Stomach smooth muscle (tissue), 2 donors: ENCODE data around the gene BTBD9.

ENCODE experiments used
- H3K27ac ChIP-seq: one replicate; pipeline ENCODE4 v1.7.0; 2013; ENCODE audit warnings: mild to moderate bottlenecking, low read length, inconsistent platforms
- H3K27me3 ChIP-seq, 2 donors: one replicate each; pipeline ENCODE4 v1.7.0; 2013; ENCODE audit warnings: low read length in 2 of 2; ENCODE audit not compliant: insufficient read depth in 2 of 2, control insufficient read depth in 1 of 2
- H3K36me3 ChIP-seq, 2 donors: one replicate each; pipeline ENCODE4 v1.7.0; 2013; ENCODE audit warnings: low read length in 2 of 2; ENCODE audit not compliant: control insufficient read depth in 2 of 2, insufficient read depth in 2 of 2
- H3K4me1 ChIP-seq: one replicate; pipeline ENCODE4 v1.7.0; 2013; ENCODE audit warnings: low read length; ENCODE audit not compliant: control insufficient read depth, insufficient read depth
- H3K4me3 ChIP-seq, 2 donors: one replicate each; pipeline ENCODE4 v1.7.0; 2013; ENCODE audit warnings: low read length in 2 of 2
- H3K9ac ChIP-seq, 2 donors: one replicate each; pipeline ENCODE4 v1.7.0; 2013; ENCODE audit warnings: low read length in 2 of 2, mild to moderate bottlenecking in 1 of 2
- H3K9me3 ChIP-seq, 2 donors: one replicate each; pipeline ENCODE4 v1.7.0; 2013; ENCODE audit warnings: low read length in 2 of 2; ENCODE audit not compliant: control insufficient read depth in 2 of 2
- donor health status: healthy.
- donor health status: Pancreatic carcinoma.

The BTBD9 gene

DNA sequence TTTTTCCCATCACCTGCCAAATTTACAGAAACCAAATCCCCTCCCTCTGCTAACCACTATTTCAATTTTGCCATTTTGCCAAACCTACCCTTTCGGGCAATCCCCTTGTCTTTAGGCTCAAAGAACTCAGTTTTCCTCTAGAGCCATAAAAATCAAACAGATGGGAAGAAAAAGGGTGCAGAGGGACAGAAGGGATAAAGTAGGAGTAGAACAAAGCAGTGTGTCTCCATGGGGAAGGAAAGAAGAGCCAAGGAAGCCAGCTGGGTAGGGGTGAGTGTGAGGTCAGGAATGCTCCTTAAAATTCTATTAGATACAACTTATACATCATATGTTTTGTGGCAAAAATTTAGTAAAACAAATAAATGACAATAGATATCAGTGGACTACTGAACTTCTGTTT lies 316.5 kb downstream of the BTBD9 start:
- Histone ChIP-seq H3K9me3 (no peaks in the 10 kb centered on the region), H3K4me3 (no peak overlapping the region), H3K27me3 (no peaks in the 10 kb centered on the region), H3K4me1 (no peaks in the 10 kb centered on the region), H3K36me3 (no peaks in the 10 kb centered on the region), H3K9ac (no peak overlapping the region), H3K27ac (no peak overlapping the region)

DNA sequence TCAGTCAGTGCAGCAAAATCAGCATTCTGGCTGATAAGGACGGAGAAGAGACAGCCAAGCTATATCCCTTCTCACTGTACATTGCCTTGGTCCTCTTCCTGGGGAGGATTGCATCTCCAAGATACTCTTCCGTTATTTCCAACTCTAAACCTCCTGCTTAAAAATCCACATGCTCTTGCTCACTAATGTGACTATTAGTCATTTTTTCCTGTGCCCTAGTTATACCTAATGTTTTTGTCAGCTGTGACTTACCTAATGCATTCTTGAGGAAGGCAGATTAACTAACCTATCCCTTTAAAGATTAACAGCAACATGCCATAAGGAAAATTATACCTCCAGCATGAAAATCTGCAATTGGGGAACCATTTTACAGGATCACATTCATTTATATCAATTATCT lies 317.6 kb downstream of the BTBD9 start:
- Histone ChIP-seq H3K36me3 (no peaks in the 10 kb centered on the region), H3K4me1 (no peaks in the 10 kb centered on the region), H3K27me3 (no peaks in the 10 kb centered on the region), H3K27ac (no peak overlapping the region), H3K4me3 (no peak overlapping the region), H3K9ac (no peak overlapping the region), H3K9me3 (no peaks in the 10 kb centered on the region)

DNA sequence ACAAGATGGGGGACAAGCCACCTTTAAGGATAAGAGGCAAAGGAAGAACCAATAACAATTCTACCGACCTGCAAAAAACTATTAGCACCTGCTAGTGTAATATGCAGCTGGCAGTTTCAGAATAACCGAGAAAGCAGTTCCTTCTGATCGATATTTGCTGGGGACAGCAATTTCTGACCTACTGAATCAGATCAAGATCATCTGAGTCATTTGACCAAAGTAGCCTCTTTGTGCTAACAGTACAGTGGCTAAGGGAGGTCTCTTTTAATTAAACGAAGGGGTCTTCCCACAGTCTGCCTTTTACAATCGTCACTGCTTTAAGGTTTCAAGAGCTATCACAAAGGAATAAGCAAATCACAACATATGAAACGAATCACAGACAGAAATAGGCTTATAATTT lies 318.9 kb downstream of the BTBD9 start:
- H3K4me3 ChIP-seq = no peak overlapping the region
- H3K36me3 ChIP-seq = no peaks in the 10 kb centered on the region
- no peaks in the 10 kb centered on the region for H3K9me3 ChIP-seq
- H3K4me1 ChIP-seq = no peaks in the 10 kb centered on the region
- no peak overlapping the region for H3K27ac ChIP-seq
- no peak overlapping the region for H3K9ac ChIP-seq
- no peaks in the 10 kb centered on the region for H3K27me3 ChIP-seq

DNA sequence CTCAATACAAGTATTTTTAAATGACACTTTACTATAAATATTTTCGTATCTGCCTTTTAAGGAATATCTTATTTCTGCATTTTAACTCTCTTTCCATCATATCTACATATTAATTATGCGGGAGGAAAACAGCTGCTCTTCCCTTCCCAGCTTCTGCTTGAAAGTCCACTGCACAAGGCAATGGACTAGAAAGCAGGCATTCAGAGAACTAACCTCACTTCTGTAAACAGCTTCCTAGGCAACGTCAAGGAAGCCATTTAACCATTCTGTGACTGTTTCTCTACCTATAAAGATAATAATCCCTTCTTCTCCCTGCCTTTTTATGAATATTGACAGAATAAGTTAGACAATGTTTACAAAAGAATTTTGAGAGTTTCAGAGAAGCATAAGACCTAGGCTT lies 319.4 kb downstream of the BTBD9 start:
- H3K36me3 ChIP-seq = no peaks in the 10 kb centered on the region
- no peak overlapping the region for H3K9ac ChIP-seq
- no peaks in the 10 kb centered on the region for H3K4me1 ChIP-seq
- H3K27ac ChIP-seq = no peak overlapping the region
- H3K4me3 ChIP-seq = no peak overlapping the region
- H3K9me3 ChIP-seq = no peaks in the 10 kb centered on the region
- H3K27me3 ChIP-seq = no peaks in the 10 kb centered on the region

DNA sequence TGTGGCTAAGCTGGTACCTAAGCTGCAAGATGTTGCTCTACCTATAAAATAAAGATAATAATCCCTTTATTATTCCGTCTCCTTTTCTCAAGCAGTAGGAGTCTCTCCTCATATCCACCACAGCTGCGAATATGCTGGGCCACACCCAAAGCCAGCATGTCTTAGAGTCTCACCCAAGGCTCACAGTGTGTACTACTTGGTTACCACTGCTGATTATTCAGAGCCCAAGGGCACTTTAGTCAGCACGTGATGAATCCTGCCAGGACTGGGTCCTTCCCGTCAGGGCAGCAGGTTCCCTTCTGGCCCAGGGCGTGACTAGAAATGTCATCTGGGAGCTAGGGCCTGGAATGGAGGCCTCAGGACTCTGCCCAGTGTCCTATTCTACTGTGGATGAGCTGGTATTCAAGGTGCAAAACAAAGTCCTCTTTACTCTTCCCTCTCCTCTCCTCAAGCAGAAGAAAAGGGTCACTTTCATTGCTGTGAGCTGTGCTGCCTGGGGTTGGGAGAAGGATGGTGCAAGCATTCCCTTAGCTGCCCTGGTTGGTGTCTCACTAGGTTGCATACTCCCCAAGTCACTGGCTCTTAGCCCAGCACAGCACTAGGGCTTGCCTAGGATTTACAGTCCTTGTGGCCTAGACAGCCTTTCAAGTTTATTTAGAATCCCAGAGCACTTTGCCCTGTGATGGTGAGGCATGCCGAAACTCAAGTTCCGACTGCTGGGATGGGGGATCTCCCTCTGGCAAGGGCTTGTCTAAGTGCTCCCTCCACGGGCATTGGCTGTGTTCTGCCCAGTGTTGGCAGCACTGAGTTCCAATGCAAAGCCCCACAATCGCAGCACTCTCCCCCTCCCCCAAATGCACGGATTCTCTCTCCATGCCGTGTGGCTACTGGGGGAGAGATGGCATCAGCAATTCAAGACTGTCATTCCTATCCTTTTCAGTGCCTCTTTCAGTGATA lies 320.2 kb downstream of the BTBD9 start:
- H3K36me3 ChIP-seq = no peaks in the 10 kb centered on the region
- no peaks in the 10 kb centered on the region for H3K9me3 ChIP-seq
- H3K4me1 ChIP-seq = no peaks in the 10 kb centered on the region
- H3K27me3 ChIP-seq = no peaks in the 10 kb centered on the region
- no peak overlapping the region for H3K27ac ChIP-seq
- H3K9ac ChIP-seq = no peak overlapping the region
- no peak overlapping the region for H3K4me3 ChIP-seq

DNA sequence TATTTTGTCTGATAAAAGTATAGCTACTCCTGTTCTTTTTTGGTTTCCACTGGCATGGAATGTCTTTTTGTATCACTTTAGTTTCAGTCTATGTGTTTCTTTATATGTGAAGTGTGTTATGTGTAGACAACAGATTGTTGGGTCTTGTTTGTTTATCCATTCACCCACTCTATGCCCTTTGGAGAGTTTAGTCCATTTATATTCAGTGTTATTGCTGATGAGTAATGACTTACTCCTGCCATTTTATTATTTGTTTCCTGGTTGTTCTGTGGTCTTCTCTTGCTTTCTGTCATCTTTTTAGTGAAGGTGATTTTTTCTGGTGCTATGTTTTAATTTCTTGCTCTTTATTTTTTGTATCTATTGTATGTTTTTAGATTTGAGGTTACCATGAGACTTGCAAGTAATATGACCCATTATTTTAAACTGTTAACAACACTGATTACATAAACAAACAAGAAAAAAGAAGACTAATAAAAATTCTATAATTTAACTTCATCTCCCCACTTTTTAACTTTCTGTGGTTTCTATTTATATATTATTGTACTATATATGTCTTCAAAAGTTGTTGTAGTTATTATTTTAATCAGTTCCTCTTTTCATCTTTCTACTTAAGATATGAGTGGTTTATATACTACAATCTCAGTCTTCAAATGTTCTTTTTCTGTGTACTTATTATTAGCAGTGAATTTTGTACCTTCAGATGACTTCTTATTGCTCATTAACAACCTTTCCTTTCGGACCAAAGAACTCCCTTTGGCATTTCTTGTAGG lies 323.4 kb downstream of the BTBD9 start:
- Histone ChIP-seq H3K36me3 (no peaks in the 10 kb centered on the region), H3K9ac (no peak overlapping the region), H3K27ac (no peak overlapping the region), H3K27me3 (no peaks in the 10 kb centered on the region), H3K4me1 (no peaks in the 10 kb centered on the region), H3K9me3 (no peaks in the 10 kb centered on the region), H3K4me3 (no peak overlapping the region)

DNA sequence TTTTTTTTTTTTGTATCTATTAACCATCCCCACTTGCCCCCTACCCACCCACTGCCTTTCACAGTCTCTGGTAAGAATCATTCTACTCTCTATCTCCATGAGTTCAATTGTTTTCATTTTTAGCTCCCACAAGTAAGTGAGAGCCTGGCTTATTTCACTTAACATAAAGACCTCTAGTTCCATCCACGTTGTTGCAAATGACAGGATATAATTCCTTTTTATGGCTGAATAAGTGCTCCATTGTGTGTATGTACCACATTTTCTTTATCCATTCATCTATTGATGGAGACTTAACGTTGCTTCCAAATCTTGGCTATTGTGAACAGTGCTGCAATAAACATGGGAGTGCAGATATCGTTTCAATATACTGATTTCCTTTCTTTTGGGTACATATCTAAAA lies 328.5 kb downstream of the BTBD9 start:
- Histone ChIP-seq H3K27me3 (no peaks in the 10 kb centered on the region), H3K9me3 (no peaks in the 10 kb centered on the region), H3K4me3 (no peak overlapping the region), H3K9ac (no peak overlapping the region), H3K27ac (no peak overlapping the region), H3K4me1 (no peaks in the 10 kb centered on the region), H3K36me3 (no peaks in the 10 kb centered on the region)

DNA sequence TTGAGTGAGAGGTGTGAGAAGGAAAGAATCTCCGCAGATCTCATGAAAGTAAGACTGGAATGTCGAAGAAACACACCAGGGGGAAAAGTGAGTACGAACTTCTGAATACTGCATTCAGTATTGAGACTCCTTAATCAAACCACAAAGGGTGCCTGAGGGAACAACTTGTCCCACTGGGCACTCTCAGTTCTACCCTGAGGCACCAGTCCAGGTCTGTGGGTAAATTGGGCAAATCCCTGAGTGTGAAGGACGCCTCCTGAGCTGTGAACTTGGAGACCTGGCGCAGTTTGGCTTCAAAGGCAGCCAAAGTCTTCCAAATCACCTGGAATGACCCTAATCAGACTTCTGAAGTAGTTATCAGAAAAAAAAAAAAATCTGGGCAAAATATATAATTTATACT lies 329.7 kb downstream of the BTBD9 start:
- Histone ChIP-seq H3K27me3 (no peaks in the 10 kb centered on the region), H3K9ac (no peak overlapping the region), H3K4me1 (no peaks in the 10 kb centered on the region), H3K36me3 (no peaks in the 10 kb centered on the region), H3K9me3 (no peaks in the 10 kb centered on the region), H3K4me3 (no peak overlapping the region), H3K27ac (no peak overlapping the region)

DNA sequence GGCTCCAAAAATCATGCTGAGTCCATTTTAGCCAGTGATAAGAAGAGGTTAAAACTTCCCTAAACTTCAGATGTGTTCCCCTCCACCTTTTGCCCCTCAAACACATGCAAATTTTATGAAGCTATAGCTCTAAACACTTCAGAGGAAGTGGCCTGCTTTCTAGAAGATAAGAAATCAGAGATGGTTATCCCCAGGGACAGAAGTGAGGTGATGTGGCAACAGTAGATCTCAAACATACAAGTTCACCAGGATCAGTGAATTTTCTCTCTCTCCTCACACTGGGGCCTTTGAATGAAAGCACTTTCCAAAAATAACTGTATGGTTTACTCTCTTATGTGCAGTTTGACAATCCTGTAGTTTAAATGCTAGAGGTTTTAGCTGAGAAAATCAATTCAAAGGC lies 332.0 kb downstream of the BTBD9 start:
- Histone ChIP-seq H3K4me1 (no peaks in the 10 kb centered on the region), H3K9me3 (no peaks in the 10 kb centered on the region), H3K9ac (no peak overlapping the region), H3K27ac (no peak overlapping the region), H3K36me3 (no peaks in the 10 kb centered on the region), H3K27me3 (no peaks in the 10 kb centered on the region), H3K4me3 (no peak overlapping the region)

DNA sequence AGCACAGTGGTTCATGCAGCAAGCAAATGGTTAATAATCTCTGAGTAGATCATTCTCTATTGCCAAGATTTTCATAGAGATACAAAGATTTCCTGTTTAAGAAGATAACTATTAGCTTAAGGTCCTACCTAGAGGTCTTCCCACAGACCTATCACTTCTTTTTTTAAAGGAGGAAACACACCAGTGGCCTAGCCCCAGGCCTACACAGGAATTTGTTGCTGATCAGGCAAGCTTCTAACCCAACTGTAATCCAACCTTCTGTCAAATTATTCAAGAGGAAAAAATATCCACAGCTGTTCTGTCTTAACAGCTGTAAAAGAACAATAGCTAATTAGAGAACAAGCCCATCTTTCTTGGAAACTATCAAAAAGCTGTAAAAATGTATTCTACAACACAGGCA lies 332.8 kb downstream of the BTBD9 start:
- Histone ChIP-seq H3K36me3 (no peaks in the 10 kb centered on the region), H3K9me3 (no peaks in the 10 kb centered on the region), H3K4me3 (no peak overlapping the region), H3K9ac (no peak overlapping the region), H3K4me1 (no peaks in the 10 kb centered on the region), H3K27ac (no peak overlapping the region), H3K27me3 (no peaks in the 10 kb centered on the region)
